Activated CD8-positive, alpha-beta memory T cell treated with anti-CD3 and anti-CD28 coated beads, Interleukin-2, amount 10 ng/mL, durations not matched to agents 7 days and 5 days (primary cell): ENCODE measurements around the gene EPC1. TPM values are rescaled to one million over a fixed set of nuclear protein-coding genes. Genes with fewer than 3 reads are reported as not detected.
"Not testable (repeated sequence)": the region's sequence is repeated elsewhere in the genome, so short reads cannot be mapped to it uniquely, and the experiment has no call there.

Experiments used
- ATAC-seq: fragments of 150-1000 bp; cut with Tn5 transposase; one replicate; pipeline ENCODE4 v1.10.0; 2021; ENCODE audit warnings: moderate library complexity
- CTCF ChIA-PET: fragments of 350-600 bp; sonication (Branson Sonifier 250); formaldehyde crosslinking; loops from one replicate; lab custom pipeline; 2021; ENCODE audit warnings: antibody characterized with exemption; lab: Charles Lee
- DNase-seq: peaks from one replicate; pipeline ENCODE4 v3.0.0-alpha.2; 2020
- H3K27ac Mint-ChIP-seq: one replicate; pipeline ENCODE4 v1.8.0; 2021; ENCODE audit warnings: mild to moderate bottlenecking, mixed read lengths
- H3K27me3 Mint-ChIP-seq: one replicate; pipeline ENCODE4 v1.8.0; 2021; ENCODE audit warnings: mixed read lengths
- H3K36me3 Mint-ChIP-seq: one replicate; pipeline ENCODE4 v1.8.0; 2021; ENCODE audit warnings: mild to moderate bottlenecking, mixed read lengths
- H3K4me1 Mint-ChIP-seq: one replicate; pipeline ENCODE4 v1.8.0; 2021; ENCODE audit warnings: mixed read lengths
- H3K4me3 Mint-ChIP-seq: one replicate; pipeline ENCODE4 v1.8.0; 2021; ENCODE audit warnings: mild to moderate bottlenecking, moderate library complexity, mixed read lengths
- H3K9me3 Mint-ChIP-seq: one replicate; pipeline ENCODE4 v1.8.0; 2022; ENCODE audit warnings: low read depth, mixed read lengths
- total RNA-seq, 2 experiments: library from RNA; stranded (reverse); gene quantifications; one replicate each; pipeline ENCODE4 v1.2.3, GENCODE V29; 2021

The EPC1 gene
- total RNA-seq, 2 experiments from 2014 or later: 32.1 to 42.3 TPM

GRCh38 chr10:32366588-32366987 is 19.6 kb upstream of the EPC1 start:
- no peaks in the 10 kb centered on the region for H3K9me3 Mint-ChIP-seq
- DNase-seq: no peak
- H3K4me1 Mint-ChIP-seq: peaks cover 49% of the 10 kb centered on the region
- no peaks in the 10 kb centered on the region for H3K27me3 Mint-ChIP-seq
- no peak overlapping the region for H3K4me3 Mint-ChIP-seq
- CTCF ChIA-PET: interaction anchor here (0.7 to 4.3 kb wide), 12 partner anchors 9 to 177 kb away, joined by 3 to 26 read pairs (median 5); no protein-coding TSS in a partner anchor
- peaks cover 3% of the 10 kb centered on the region for H3K36me3 Mint-ChIP-seq
- no peak for ATAC-seq
- H3K27ac Mint-ChIP-seq: peak overlapping the region; percentile 66

GRCh38 chr10:32366111-32366510 is 19.2 kb upstream of the EPC1 start:
- CTCF ChIA-PET: interaction anchor here (0.7 to 4.3 kb wide), 6 partner anchors 8 to 110 kb away, joined by 3 to 26 read pairs (median 13); no protein-coding TSS in a partner anchor
- Mint-ChIP-seq H3K27ac (peak overlapping the region; percentile 73), H3K4me1 (peaks cover 53% of the 10 kb centered on the region), H3K4me3 (peak overlapping the region; percentile 69), H3K9me3 (no peaks in the 10 kb centered on the region), H3K27me3 (no peaks in the 10 kb centered on the region), H3K36me3 (peaks cover 5% of the 10 kb centered on the region)
- DNase-seq (no peak), ATAC-seq (no peak)

GRCh38 chr10:32365404-32365803 is 18.4 kb upstream of the EPC1 start:
- CTCF ChIA-PET: interaction anchor here (1.1 to 1.4 kb wide), 3 partner anchors 20 to 109 kb away, joined by 3 to 4 read pairs (median 4); no protein-coding TSS in a partner anchor
- DNase-seq, H3K36me3 Mint-ChIP-seq, H3K9me3 Mint-ChIP-seq, H3K27me3 Mint-ChIP-seq, ATAC-seq: not testable (repeated sequence)
- H3K4me1 Mint-ChIP-seq: peaks cover 60% of the 10 kb centered on the region
- peak overlapping the region; percentile 9 for H3K4me3 Mint-ChIP-seq
- peak overlapping the region; percentile 59 for H3K27ac Mint-ChIP-seq

GRCh38 chr10:32362571-32362970 is 15.6 kb upstream of the EPC1 start:
- CTCF ChIA-PET: interaction anchor here (1.5 to 1.7 kb wide), 2 partner anchors 15 to 105 kb away, joined by 4 to 11 read pairs; no protein-coding TSS in a partner anchor
- Mint-ChIP-seq H3K4me1 (peaks cover 68% of the 10 kb centered on the region), H3K9me3 (peaks cover 2% of the 10 kb centered on the region), H3K27ac (peak overlapping the region; percentile 64), H3K36me3 (peaks cover 23% of the 10 kb centered on the region), H3K27me3 (no peaks in the 10 kb centered on the region), H3K4me3 (no peak overlapping the region)
- DNase-seq: no peak
- no peak for ATAC-seq

GRCh38 chr10:32360884-32361283 is 13.9 kb upstream of the EPC1 start:
- DNase-seq: no peak
- Mint-ChIP-seq H3K36me3 (peaks cover 28% of the 10 kb centered on the region), H3K4me3 (no peak overlapping the region), H3K4me1 (peaks cover 75% of the 10 kb centered on the region), H3K9me3 (peaks cover 2% of the 10 kb centered on the region), H3K27me3 (no peaks in the 10 kb centered on the region), H3K27ac (peak overlapping the region; percentile 82)
- CTCF ChIA-PET: interaction anchor here (1.1 to 2.8 kb wide), 6 partner anchors 8 to 104 kb away, joined by 3 to 19 read pairs (median 6); partner anchors contain the start of gene EPC1
- no peak for ATAC-seq

GRCh38 chr10:32360241-32360640 is 13.3 kb upstream of the EPC1 start:
- peaks cover 2% of the 10 kb centered on the region for H3K9me3 Mint-ChIP-seq
- H3K4me1 Mint-ChIP-seq: peaks cover 72% of the 10 kb centered on the region
- no peak overlapping the region for H3K27ac Mint-ChIP-seq
- no peaks in the 10 kb centered on the region for H3K27me3 Mint-ChIP-seq
- H3K36me3 Mint-ChIP-seq: peaks cover 30% of the 10 kb centered on the region
- no peak overlapping the region for H3K4me3 Mint-ChIP-seq
- DNase-seq: no peak
- no peak for ATAC-seq
- CTCF ChIA-PET: interaction anchor here (1.1 to 2.8 kb wide), 4 partner anchors 9 to 104 kb away, joined by 3 to 19 read pairs (median 6); partner anchors contain the start of gene EPC1

- DNase-seq (peak; percentile 77), ATAC-seq (peak; percentile 83)
- CTCF ChIA-PET: interaction anchor here (0.6 to 2.7 kb wide), 8 partner anchors 9 to 146 kb away, joined by 3 to 19 read pairs (median 6); no protein-coding TSS in a partner anchor
- no peaks in the 10 kb centered on the region for H3K27me3 Mint-ChIP-seq
- H3K9me3 Mint-ChIP-seq: peaks cover 2% of the 10 kb centered on the region
- H3K4me1 Mint-ChIP-seq: peaks cover 80% of the 10 kb centered on the region
- H3K27ac Mint-ChIP-seq: peak overlapping the region; percentile 94
- peak overlapping the region; percentile 65 for H3K4me3 Mint-ChIP-seq
- H3K36me3 Mint-ChIP-seq: peaks cover 46% of the 10 kb centered on the region
Observed at GRCh38 chr10:32357056-32357735, 10.2 kb upstream of the EPC1 start.

- not testable (repeated sequence) for ATAC-seq, H3K4me3 Mint-ChIP-seq, H3K27me3 Mint-ChIP-seq, H3K9me3 Mint-ChIP-seq, DNase-seq
- Mint-ChIP-seq H3K4me1 (peaks cover 70% of the 10 kb centered on the region), H3K36me3 (peaks cover 33% of the 10 kb centered on the region), H3K27ac (peak overlapping the region; percentile 43)
- CTCF ChIA-PET: interaction anchor here (1.0 to 4.1 kb wide), 4 partner anchors 9 to 97 kb away, joined by 3 to 19 read pairs (median 4); no protein-coding TSS in a partner anchor
Observed at GRCh38 chr10:32354690-32355089, 7.7 kb upstream of the EPC1 start.

GRCh38 chr10:32350811-32351350 is 3.9 kb upstream of the EPC1 start:
- Mint-ChIP-seq H3K4me3 (no peak overlapping the region), H3K4me1 (peaks cover 56% of the 10 kb centered on the region)

GRCh38 chr10:32349968-32350738 is 3.2 kb upstream of the EPC1 start:
- DNase-seq (no peak), ATAC-seq (no peak)
- Mint-ChIP-seq H3K4me3 (no peak overlapping the region), H3K9me3 (no peaks in the 10 kb centered on the region), H3K36me3 (peaks cover 20% of the 10 kb centered on the region), H3K27me3 (no peaks in the 10 kb centered on the region), H3K27ac (peak overlapping the region; percentile 37), H3K4me1 (peaks cover 57% of the 10 kb centered on the region)
- CTCF ChIA-PET: no interaction called here

More at GRCh38 chr10:32350811-32351350, 3.9 kb upstream of the EPC1 start:
- H3K36me3 Mint-ChIP-seq: peaks cover 19% of the 10 kb centered on the region
- no peak for ATAC-seq
- no peaks in the 10 kb centered on the region for H3K27me3 Mint-ChIP-seq
- CTCF ChIA-PET: no interaction called here
- H3K27ac Mint-ChIP-seq: peak overlapping the region; percentile 13
- DNase-seq: no peak
- no peaks in the 10 kb centered on the region for H3K9me3 Mint-ChIP-seq

- no peaks in the 10 kb centered on the region for H3K27me3 Mint-ChIP-seq
- H3K4me1 Mint-ChIP-seq: peaks cover 59% of the 10 kb centered on the region
- ATAC-seq (no peak), DNase-seq (no peak)
- CTCF ChIA-PET: interaction anchor here (0.9 to 1.5 kb wide), 2 partner anchors 17 to 20 kb away, joined by 3 to 7 read pairs; no protein-coding TSS in a partner anchor
- no peak overlapping the region for H3K27ac Mint-ChIP-seq
- H3K36me3 Mint-ChIP-seq: peaks cover 17% of the 10 kb centered on the region
- no peak overlapping the region for H3K4me3 Mint-ChIP-seq
- H3K9me3 Mint-ChIP-seq: no peaks in the 10 kb centered on the region
Observed at GRCh38 chr10:32349199-32349585, 2.2 kb upstream of the EPC1 start.

- peak overlapping the region; percentile 93 for H3K4me3 Mint-ChIP-seq
- CTCF ChIA-PET: interaction anchor here (0.9 to 1.7 kb wide), 6 partner anchors 9 to 27 kb away, joined by 3 to 11 read pairs (median 7); no protein-coding TSS in a partner anchor
- peaks cover 21% of the 10 kb centered on the region for H3K36me3 Mint-ChIP-seq
- no peak for ATAC-seq
- no peaks in the 10 kb centered on the region for H3K9me3 Mint-ChIP-seq
- peak overlapping the region; percentile 58 for H3K27ac Mint-ChIP-seq
- H3K4me1 Mint-ChIP-seq: peaks cover 59% of the 10 kb centered on the region
- H3K27me3 Mint-ChIP-seq: no peaks in the 10 kb centered on the region
- no peak for DNase-seq
Observed at GRCh38 chr10:32348297-32349198, 1.6 kb upstream of the EPC1 start.
